Measurements from ENCODE around the gene CCNK.
A peak's percentile ranks its signal among the peaks of the same experiment; 100 is the strongest.

The CCNK gene

DNA sequence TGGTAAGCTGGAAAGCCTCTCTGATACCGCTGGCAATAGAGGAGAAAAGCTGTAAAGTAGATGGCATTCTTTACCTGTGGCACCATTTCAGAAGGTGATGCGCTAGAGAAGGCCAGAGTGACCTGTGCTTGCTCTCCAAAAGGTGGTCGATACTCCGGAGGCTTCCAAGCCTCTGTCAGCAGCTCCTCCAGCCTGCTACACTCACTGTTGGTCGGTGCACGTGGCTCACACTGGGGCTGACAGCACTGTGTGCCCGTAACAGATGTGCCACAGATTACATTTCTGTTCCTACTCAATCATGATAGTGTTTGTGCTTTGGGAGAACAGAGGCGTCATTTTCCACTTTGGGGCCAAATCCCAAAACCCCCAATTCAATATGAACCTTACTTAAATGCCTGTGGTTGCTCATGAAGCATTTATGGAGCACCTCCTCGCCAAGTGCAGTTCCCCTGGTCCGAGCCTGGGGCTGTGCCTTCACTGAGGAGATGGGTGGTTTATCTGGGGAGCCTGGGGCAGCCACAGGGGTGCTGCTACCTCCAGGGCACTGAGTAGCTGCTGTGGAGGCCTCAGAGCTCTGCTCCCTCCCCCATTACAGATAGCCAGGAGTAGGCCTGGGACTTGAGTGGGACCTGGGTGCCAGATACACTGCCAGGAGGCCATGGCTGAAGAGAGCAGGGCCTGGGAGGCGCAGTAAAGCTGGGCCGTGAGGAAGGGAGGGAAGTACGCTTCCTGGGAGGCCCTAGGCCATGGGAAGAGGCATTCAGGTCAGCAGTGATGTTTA lies 26.8 kb downstream of the CCNK start:
- DNase-seq (peak; percentile 1), ATAC-seq (ENCODE audit: insufficient read depth, low read depth) (peak; percentile 10; the same call in 1 of the 3 replicates)
- H2AFZ ChIP-seq (ENCODE audit: low read depth, low read length) = no peak overlapping the region
- H3K36me3 ChIP-seq (ENCODE audit: insufficient read depth, low read length) = peaks cover 85% of the 10 kb centered on the region
- TF ChIP-seq, protein P1, sequence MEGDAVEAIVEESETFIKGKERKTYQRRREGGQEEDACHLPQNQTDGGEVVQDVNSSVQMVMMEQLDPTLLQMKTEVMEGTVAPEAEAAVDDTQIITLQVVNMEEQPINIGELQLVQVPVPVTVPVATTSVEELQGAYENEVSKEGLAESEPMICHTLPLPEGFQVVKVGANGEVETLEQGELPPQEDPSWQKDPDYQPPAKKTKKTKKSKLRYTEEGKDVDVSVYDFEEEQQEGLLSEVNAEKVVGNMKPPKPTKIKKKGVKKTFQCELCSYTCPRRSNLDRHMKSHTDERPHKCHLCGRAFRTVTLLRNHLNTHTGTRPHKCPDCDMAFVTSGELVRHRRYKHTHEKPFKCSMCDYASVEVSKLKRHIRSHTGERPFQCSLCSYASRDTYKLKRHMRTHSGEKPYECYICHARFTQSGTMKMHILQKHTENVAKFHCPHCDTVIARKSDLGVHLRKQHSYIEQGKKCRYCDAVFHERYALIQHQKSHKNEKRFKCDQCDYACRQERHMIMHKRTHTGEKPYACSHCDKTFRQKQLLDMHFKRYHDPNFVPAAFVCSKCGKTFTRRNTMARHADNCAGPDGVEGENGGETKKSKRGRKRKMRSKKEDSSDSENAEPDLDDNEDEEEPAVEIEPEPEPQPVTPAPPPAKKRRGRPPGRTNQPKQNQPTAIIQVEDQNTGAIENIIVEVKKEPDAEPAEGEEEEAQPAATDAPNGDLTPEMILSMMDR (IDR thresholded peaks at IDR 0.05; ENCODE audit: borderline replicate concordance, extremely low read depth, low read length, poor library complexity, severe bottlenecking) = no peak
- TF ChIP-seq EZH2 (IDR thresholded peaks at IDR 0.05; ENCODE audit: borderline replicate concordance, low read depth, low read length, severe bottlenecking) = no peak
- H3K27me3 ChIP-seq (ENCODE audit: insufficient read depth, low read length, poor library complexity) = no peaks in the 10 kb centered on the region
- H3K4me3 ChIP-seq (ENCODE audit: low read depth in 1 of 2, low read length in 2 of 2) = no peak overlapping the region
- no peaks in the 10 kb centered on the region for H3K4me1 ChIP-seq (ENCODE audit: insufficient read depth, low read length)
- H3K79me2 ChIP-seq (ENCODE audit: insufficient read depth, low read length) = no peaks in the 10 kb centered on the region
- no peak overlapping the region for H3K27ac ChIP-seq (ENCODE audit: low read length)
- H3K9ac ChIP-seq (ENCODE audit: low read depth, low read length) = no peak overlapping the region
- H3K4me2 ChIP-seq (ENCODE audit: insufficient read depth, low read length) = no peak overlapping the region
- no peaks in the 10 kb centered on the region for H3K9me3 ChIP-seq (ENCODE audit: insufficient read depth, low read length, severe bottlenecking)
- H4K20me1 ChIP-seq (ENCODE audit: insufficient read depth, low read length) = peaks cover 13% of the 10 kb centered on the region; the same call in 1 of the 2 replicates

GRCh38 chr14:99508896-99509629 lies 27.9 kb downstream of the CCNK start:
- DNase-seq (peak; percentile 5), ATAC-seq (ENCODE audit: insufficient read depth, low read depth) (no peak)
- Histone ChIP-seq H3K36me3 (ENCODE audit: insufficient read depth, low read length) (peaks cover 85% of the 10 kb centered on the region), H3K79me2 (ENCODE audit: insufficient read depth, low read length) (no peaks in the 10 kb centered on the region), H3K4me3 (ENCODE audit: low read depth in 1 of 2, low read length in 2 of 2) (no peak overlapping the region), H4K20me1 (ENCODE audit: insufficient read depth, low read length) (peaks cover 13% of the 10 kb centered on the region), H3K27me3 (ENCODE audit: insufficient read depth, low read length, poor library complexity) (no peaks in the 10 kb centered on the region), H3K9ac (ENCODE audit: low read depth, low read length) (no peak overlapping the region), H3K9me3 (ENCODE audit: insufficient read depth, low read length, severe bottlenecking) (no peaks in the 10 kb centered on the region), H3K4me1 (ENCODE audit: insufficient read depth, low read length) (no peaks in the 10 kb centered on the region), H2AFZ (ENCODE audit: low read depth, low read length) (no peak overlapping the region), H3K4me2 (ENCODE audit: insufficient read depth, low read length) (no peak overlapping the region), H3K27ac (ENCODE audit: low read length) (no peak overlapping the region)
- TF ChIP-seq, protein P1 (IDR thresholded peaks at IDR 0.05; ENCODE audit: borderline replicate concordance, extremely low read depth, low read length, poor library complexity, severe bottlenecking) = no peak
- no peak for TF ChIP-seq EZH2 (IDR thresholded peaks at IDR 0.05; ENCODE audit: borderline replicate concordance, low read depth, low read length, severe bottlenecking)

- no peak for ATAC-seq (ENCODE audit: insufficient read depth, low read depth)
These were observed 28.8 kb downstream of the CCNK start for GRCh38 chr14:99509871-99510555.

More at GRCh38 chr14:99509871-99510555, 28.8 kb downstream of the CCNK start:
- no peaks in the 10 kb centered on the region for H3K79me2 ChIP-seq (ENCODE audit: insufficient read depth, low read length)
- no peaks in the 10 kb centered on the region for H3K27me3 ChIP-seq (ENCODE audit: insufficient read depth, low read length, poor library complexity)
- peak; percentile 4 for DNase-seq
- no peaks in the 10 kb centered on the region for H3K9me3 ChIP-seq (ENCODE audit: insufficient read depth, low read length, severe bottlenecking)
- peaks cover 16% of the 10 kb centered on the region for H4K20me1 ChIP-seq (ENCODE audit: insufficient read depth, low read length)
- peaks cover 86% of the 10 kb centered on the region for H3K36me3 ChIP-seq (ENCODE audit: insufficient read depth, low read length)
- no peak overlapping the region for H3K4me2 ChIP-seq (ENCODE audit: insufficient read depth, low read length)
- no peak overlapping the region for H3K4me3 ChIP-seq (ENCODE audit: low read depth in 1 of 2, low read length in 2 of 2)
- TF ChIP-seq EZH2 (IDR thresholded peaks at IDR 0.05; ENCODE audit: borderline replicate concordance, low read depth, low read length, severe bottlenecking) = no peak
- TF ChIP-seq, protein P1 (IDR thresholded peaks at IDR 0.05; ENCODE audit: borderline replicate concordance, extremely low read depth, low read length, poor library complexity, severe bottlenecking) = no peak
- no peak overlapping the region for H2AFZ ChIP-seq (ENCODE audit: low read depth, low read length)
- no peak overlapping the region for H3K27ac ChIP-seq (ENCODE audit: low read length)
- no peak overlapping the region for H3K9ac ChIP-seq (ENCODE audit: low read depth, low read length)
- no peaks in the 10 kb centered on the region for H3K4me1 ChIP-seq (ENCODE audit: insufficient read depth, low read length)
